ENCODE data around the gene FIGN.

- no peak for TF ChIP-seq NFE2L1 (CRISPR knock-in tag; IDR thresholded peaks at IDR 0.05)
- TF ChIP-seq USF2 (CRISPR knock-in tag; IDR thresholded peaks at IDR 0.05), result no peak
- TF ChIP-seq CTCF (IDR thresholded peaks at IDR 0.05), result no peak
These were observed 66.3 kb downstream of the FIGN start for GRCh38 chr2:163669506-163669905.
